Keratinocyte (primary cell): ENCODE data around the gene H19. TPM values are rescaled to one million over a fixed set of nuclear protein-coding genes. Genes with fewer than 3 reads are reported as not detected.

ENCODE experiments used
- DNase-seq: peaks from one replicate; pipeline ENCODE4 v3.0.0-alpha.2; 2011; ENCODE audit warnings: low read depth, missing footprints, low spot score
- FAIRE-seq: peaks from 2 replicates; lab custom pipeline; 2011; peaks lifted over from hg19 to GRCh38; lab: Jason Lieb, UNC
- H2AFZ ChIP-seq: 2 replicates; pipeline ENCODE4 v1.6.0; 2012; ENCODE audit warnings: low read length, control low read depth, inconsistent platforms; ENCODE audit not compliant: control insufficient read depth
- H3K27ac ChIP-seq: 2 replicates; pipeline ENCODE4 v1.5.1; 2011; ENCODE audit warnings: low read length; ENCODE audit not compliant: control insufficient read depth, insufficient read depth
- H3K27me3 ChIP-seq: 3 replicates; pipeline ENCODE4 v1.6.0; 2011; ENCODE audit warnings: low read length; ENCODE audit not compliant: control insufficient read depth, insufficient read depth; ENCODE audit errors: extremely low read depth
- H3K36me3 ChIP-seq, 2 experiments: 2 replicates in 1 of 2; 3 replicates in 1 of 2; pipeline ENCODE4 v1.5.1; 2011; ENCODE audit warnings: low read length in 2 of 2, mild to moderate bottlenecking in 1 of 2; ENCODE audit not compliant: control insufficient read depth in 2 of 2, insufficient read depth in 2 of 2; ENCODE audit errors: extremely low read depth in 1 of 2
- H3K4me1 ChIP-seq: 3 replicates; pipeline ENCODE4 v1.5.1; 2011; ENCODE audit warnings: low read length; ENCODE audit not compliant: control insufficient read depth, insufficient read depth; ENCODE audit errors: extremely low read depth
- H3K4me2 ChIP-seq: 3 replicates; pipeline ENCODE4 v1.6.0; 2011; ENCODE audit warnings: low read depth, low read length; ENCODE audit not compliant: control insufficient read depth, insufficient read depth; ENCODE audit errors: extremely low read depth
- H3K4me3 ChIP-seq, 3 experiments: fragments of 200-600 bp in 1 of 3; sonication (generic) in 1 of 3; 2 replicates in 2 of 3; 3 replicates in 1 of 3; pipeline ENCODE4 v1.5.1; 2011 to 2016; ENCODE audit warnings: low read length in 3 of 3, mild to moderate bottlenecking in 3 of 3, control low read depth in 2 of 3, inconsistent platforms in 1 of 3, low read depth in 1 of 3, mixed read lengths in 1 of 3, mixed run types in 1 of 3, moderate library complexity in 1 of 3; ENCODE audit not compliant: control insufficient read depth in 2 of 3, insufficient read depth in 2 of 3; ENCODE audit errors: extremely low read depth in 1 of 3
- H3K79me2 ChIP-seq: 2 replicates; pipeline ENCODE4 v1.6.0; 2012; ENCODE audit warnings: low read length; ENCODE audit not compliant: control insufficient read depth, insufficient read depth
- H3K9ac ChIP-seq: 3 replicates; pipeline ENCODE4 v1.6.0; 2011; ENCODE audit warnings: low read length; ENCODE audit not compliant: control insufficient read depth, insufficient read depth; ENCODE audit errors: extremely low read depth
- H3K9me1 ChIP-seq: 3 replicates; pipeline ENCODE4 v1.6.0; 2011; ENCODE audit warnings: low read length; ENCODE audit not compliant: control insufficient read depth, insufficient read depth; ENCODE audit errors: extremely low read depth
- H3K9me3 ChIP-seq: 2 replicates; pipeline ENCODE4 v1.5.1; 2012; ENCODE audit warnings: low read depth, low read length; ENCODE audit not compliant: control insufficient read depth
- H4K20me1 ChIP-seq: 3 replicates; pipeline ENCODE4 v1.6.0; 2011; ENCODE audit warnings: low read length; ENCODE audit not compliant: control insufficient read depth, insufficient read depth; ENCODE audit errors: extremely low read depth
- EZH2 ChIP-seq: IDR thresholded peaks from one replicate; pipeline ENCODE4 v1.6.1; 2012; ENCODE audit warnings: inconsistent platforms, mild to moderate bottlenecking, low read length, moderate library complexity
- dilution Hi-C: fragments of 300-500 bp; cut with MboI; formaldehyde crosslinking; loops from one replicate; pipeline ENCODE4 v1.7.0; 2020; ENCODE audit warnings: low sequenced_read_pairs; ENCODE audit not compliant: extremely low pct_ligation_motif_present
- polyA plus RNA-seq, 5 experiments: library from polyadenylated mRNA; depleted of rRNA in 3 of 5; stranded (reverse) in 3 of 5; stranded (forward) in 1 of 5; unstranded in 1 of 5; fragments of >200 nt; gene quantifications; 1 replicate in 1 of 5; 2 replicates in 3 of 5; 3 replicates in 1 of 5; pipeline versions ENCODE4 v1.2.1 to v1.2.3, GENCODE V29; 2011 to 2012; ENCODE audit warnings: missing spikeins in 2 of 5, low read depth in 1 of 5, low replicate concordance in 1 of 5
- TF ChIP-seq, protein P1 (sequence below), 3 experiments: IDR thresholded peaks in 1 of 3; conservative IDR thresholded peaks in 1 of 3; optimal IDR thresholded peaks in 1 of 3; 2 replicates in 2 of 3; 3 replicates in 1 of 3; pipeline versions ENCODE3 to v1.5.1; 2011; ENCODE audit warnings: low read length in 3 of 3, mild to moderate bottlenecking in 3 of 3, moderate library complexity in 2 of 3, control low read depth in 1 of 3, inconsistent platforms in 1 of 3; ENCODE audit not compliant: insufficient read depth in 2 of 3; ENCODE audit errors: extremely low read depth in 1 of 3

Gene H19
- polyA plus RNA-seq, 1 donor (not counting 4 experiments of a cell fraction or from before 2014, with no cell fraction given) = 15.6 TPM

DNA sequence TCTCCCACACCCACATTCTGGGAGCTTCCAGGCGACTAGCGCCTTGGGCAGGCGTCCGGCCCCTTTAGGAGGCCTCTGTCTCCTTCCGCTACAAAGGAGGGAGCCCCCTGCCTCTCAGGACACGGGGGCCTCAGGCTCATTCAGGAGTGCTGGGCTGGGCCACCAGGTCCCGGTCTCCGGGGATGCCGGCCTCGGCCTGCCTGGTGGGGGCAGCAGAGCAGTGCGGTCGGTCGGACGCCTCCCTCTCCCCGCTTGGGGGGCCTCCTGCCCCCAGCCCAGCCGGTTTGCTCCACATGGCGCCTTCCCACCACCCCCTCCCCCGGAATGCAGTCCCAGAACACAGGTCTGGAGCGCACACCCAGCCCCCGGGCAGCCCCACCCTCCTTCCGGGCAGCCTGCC, 28.6 kb downstream of the H19 start:
- no peak overlapping the region for H2AFZ ChIP-seq
- no peaks in the 10 kb centered on the region for H3K27me3 ChIP-seq
- DNase-seq = no peak
- no peak overlapping the region for H3K4me2 ChIP-seq
- H3K4me3 ChIP-seq = no peak overlapping the region
- no peak for FAIRE-seq
- no peak for TF ChIP-seq EZH2
- TF ChIP-seq, protein P1, sequence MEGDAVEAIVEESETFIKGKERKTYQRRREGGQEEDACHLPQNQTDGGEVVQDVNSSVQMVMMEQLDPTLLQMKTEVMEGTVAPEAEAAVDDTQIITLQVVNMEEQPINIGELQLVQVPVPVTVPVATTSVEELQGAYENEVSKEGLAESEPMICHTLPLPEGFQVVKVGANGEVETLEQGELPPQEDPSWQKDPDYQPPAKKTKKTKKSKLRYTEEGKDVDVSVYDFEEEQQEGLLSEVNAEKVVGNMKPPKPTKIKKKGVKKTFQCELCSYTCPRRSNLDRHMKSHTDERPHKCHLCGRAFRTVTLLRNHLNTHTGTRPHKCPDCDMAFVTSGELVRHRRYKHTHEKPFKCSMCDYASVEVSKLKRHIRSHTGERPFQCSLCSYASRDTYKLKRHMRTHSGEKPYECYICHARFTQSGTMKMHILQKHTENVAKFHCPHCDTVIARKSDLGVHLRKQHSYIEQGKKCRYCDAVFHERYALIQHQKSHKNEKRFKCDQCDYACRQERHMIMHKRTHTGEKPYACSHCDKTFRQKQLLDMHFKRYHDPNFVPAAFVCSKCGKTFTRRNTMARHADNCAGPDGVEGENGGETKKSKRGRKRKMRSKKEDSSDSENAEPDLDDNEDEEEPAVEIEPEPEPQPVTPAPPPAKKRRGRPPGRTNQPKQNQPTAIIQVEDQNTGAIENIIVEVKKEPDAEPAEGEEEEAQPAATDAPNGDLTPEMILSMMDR (optimal IDR thresholded peaks at IDR 0.05 in 1 of 3, IDR thresholded peaks at IDR 0.05 in 1 of 3, conservative IDR thresholded peaks at IDR 0.05 in 1 of 3; ENCODE audit: extremely low read depth in 1 of 3, insufficient read depth in 2 of 3, low read length in 3 of 3) = no peak
- no peak overlapping the region for H3K27ac ChIP-seq
- H3K9me3 ChIP-seq = no peaks in the 10 kb centered on the region
- H4K20me1 ChIP-seq = no peaks in the 10 kb centered on the region
- H3K9me1 ChIP-seq = no peaks in the 10 kb centered on the region
- H3K4me1 ChIP-seq = no peaks in the 10 kb centered on the region
- H3K36me3 ChIP-seq = no peaks in the 10 kb centered on the region
- H3K9ac ChIP-seq = no peak overlapping the region
- no peaks in the 10 kb centered on the region for H3K79me2 ChIP-seq
- dilution Hi-C loops = no loop called here

DNA sequence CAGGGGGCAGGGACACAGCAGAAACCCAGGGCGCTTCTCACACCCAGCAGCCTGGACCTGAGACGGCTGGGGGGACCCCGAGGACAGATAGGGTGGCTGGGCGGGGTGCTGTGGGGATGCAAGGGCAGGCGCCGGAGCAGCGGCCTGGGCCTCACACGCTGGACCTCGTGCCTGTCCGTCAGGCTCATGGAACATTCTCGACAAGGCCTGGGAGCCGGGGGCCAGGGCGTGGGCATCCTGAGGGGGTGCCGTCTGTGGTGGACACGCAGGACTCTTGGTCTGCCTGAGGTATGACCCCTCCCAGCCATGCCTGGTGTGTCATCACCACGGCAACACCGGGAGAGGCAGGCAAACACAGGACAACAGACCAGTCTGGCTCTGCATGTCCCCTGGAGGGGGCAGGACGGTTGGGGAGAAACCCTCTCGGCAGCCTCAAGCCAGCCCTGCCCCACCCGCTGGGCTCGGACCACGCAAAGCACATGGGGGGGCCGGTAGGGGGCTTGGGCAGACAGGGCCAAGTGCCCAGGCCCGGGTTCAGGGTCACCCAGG, 29.1 kb downstream of the H19 start:
- Histone ChIP-seq H2AFZ (no peak overlapping the region), H3K4me3 (no peak overlapping the region), H3K9me1 (no peaks in the 10 kb centered on the region), H3K4me2 (no peak overlapping the region), H3K79me2 (no peaks in the 10 kb centered on the region), H3K27ac (no peak overlapping the region), H3K4me1 (no peaks in the 10 kb centered on the region), H3K36me3 (no peaks in the 10 kb centered on the region), H3K9me3 (no peaks in the 10 kb centered on the region), H3K27me3 (no peaks in the 10 kb centered on the region), H4K20me1 (no peaks in the 10 kb centered on the region), H3K9ac (no peak overlapping the region)
- dilution Hi-C loops = no loop called here
- DNase-seq (no peak), FAIRE-seq (no peak)
- no peak for TF ChIP-seq EZH2
- TF ChIP-seq, protein P1 (optimal IDR thresholded peaks at IDR 0.05 in 1 of 3, IDR thresholded peaks at IDR 0.05 in 1 of 3, conservative IDR thresholded peaks at IDR 0.05 in 1 of 3; ENCODE audit: extremely low read depth in 1 of 3, insufficient read depth in 2 of 3, low read length in 3 of 3) = no peak
